Parathyroid adenoma (tissue), 2 donors: ENCODE results near the gene GRM1.

Experiments
- H2AFZ ChIP-seq: fragments of 300-600 bp; sonication (generic); one replicate; pipeline ENCODE4 v1.7.0; 2017; ENCODE audit warnings: antibody characterized with exemption, mild to moderate bottlenecking
- H3K27ac ChIP-seq: fragments of 300-600 bp; sonication (generic); one replicate; pipeline ENCODE4 v1.7.0; 2017
- H3K27me3 ChIP-seq: fragments of 300-600 bp; sonication (generic); one replicate; pipeline ENCODE4 v1.7.0; 2017; ENCODE audit warnings: low read length; ENCODE audit not compliant: control insufficient read depth, insufficient read depth
- H3K36me3 ChIP-seq: fragments of 300-600 bp; sonication (generic); one replicate; pipeline ENCODE4 v1.7.0; 2017; ENCODE audit warnings: low read length; ENCODE audit not compliant: control insufficient read depth, insufficient read depth
- H3K4me1 ChIP-seq: fragments of 300-600 bp; sonication (generic); one replicate; pipeline ENCODE4 v1.7.0; 2017; ENCODE audit warnings: control low read depth
- H3K4me2 ChIP-seq: fragments of 300-600 bp; sonication (generic); one replicate; pipeline ENCODE4 v1.7.0; 2017; ENCODE audit warnings: low read length
- H3K4me3 ChIP-seq: fragments of 300-600 bp; sonication (generic); one replicate; pipeline ENCODE4 v1.7.0; 2017; ENCODE audit warnings: low read depth, low read length
- H3K79me2 ChIP-seq: fragments of 300-600 bp; sonication (generic); one replicate; pipeline ENCODE4 v1.7.0; 2017; ENCODE audit warnings: control low read depth
- H3K9ac ChIP-seq: fragments of 300-600 bp; sonication (generic); one replicate; pipeline ENCODE4 v1.7.0; 2017; ENCODE audit warnings: mild to moderate bottlenecking
- H3K9me3 ChIP-seq: fragments of 300-600 bp; sonication (generic); one replicate; pipeline ENCODE4 v1.7.0; 2017; ENCODE audit warnings: low read length; ENCODE audit not compliant: control insufficient read depth
- CTCF ChIP-seq: fragments of 300-600 bp; sonication (generic); IDR thresholded peaks from one replicate; pipeline ENCODE4 v1.7.0; 2017; ENCODE audit warnings: antibody characterized with exemption, mild to moderate bottlenecking
- donor health status: primary hyperparathyroidism.

Gene GRM1

GRCh38 chr6:146445233-146445632, 416.4 kb downstream of the GRM1 start:
- Histone ChIP-seq H2AFZ (no peak overlapping the region), H3K36me3 (no peaks in the 10 kb centered on the region), H3K9me3 (no peaks in the 10 kb centered on the region), H3K27ac (no peak overlapping the region), H3K27me3 (no peaks in the 10 kb centered on the region), H3K4me1 (no peaks in the 10 kb centered on the region), H3K79me2 (no peaks in the 10 kb centered on the region), H3K4me2 (no peak overlapping the region), H3K4me3 (no peak overlapping the region), H3K9ac (no peak overlapping the region)
- TF ChIP-seq CTCF = no peak

GRCh38 chr6:146456886-146457285, 428.0 kb downstream of the GRM1 start:
- no peaks in the 10 kb centered on the region for H3K27me3 ChIP-seq
- no peaks in the 10 kb centered on the region for H3K4me1 ChIP-seq
- no peak overlapping the region for H3K4me3 ChIP-seq
- no peak overlapping the region for H3K9ac ChIP-seq
- H3K27ac ChIP-seq = no peak overlapping the region
- no peak for TF ChIP-seq CTCF
- H3K36me3 ChIP-seq = peaks cover 4% of the 10 kb centered on the region
- H3K9me3 ChIP-seq = peaks cover 3% of the 10 kb centered on the region
- no peak overlapping the region for H2AFZ ChIP-seq
- no peak overlapping the region for H3K4me2 ChIP-seq
- no peaks in the 10 kb centered on the region for H3K79me2 ChIP-seq

GRCh38 chr6:146460941-146461340, 432.1 kb downstream of the GRM1 start:
- no peak for TF ChIP-seq CTCF
- Histone ChIP-seq H3K9me3 (peaks cover 3% of the 10 kb centered on the region), H3K4me1 (no peaks in the 10 kb centered on the region)

GRCh38 chr6:146470091-146470770, 441.4 kb downstream of the GRM1 start:
- Histone ChIP-seq H3K27ac (no peak overlapping the region), H3K4me1 (no peaks in the 10 kb centered on the region), H3K4me2 (no peak overlapping the region), H2AFZ (no peak overlapping the region), H3K9me3 (no peaks in the 10 kb centered on the region), H3K27me3 (no peaks in the 10 kb centered on the region), H3K9ac (no peak overlapping the region), H3K36me3 (no peaks in the 10 kb centered on the region), H3K79me2 (no peaks in the 10 kb centered on the region), H3K4me3 (no peak overlapping the region)
- TF ChIP-seq CTCF = no peak

More at GRCh38 chr6:146460941-146461340, 432.1 kb downstream of the GRM1 start:
- Histone ChIP-seq H3K27ac (no peak overlapping the region), H3K9ac (no peak overlapping the region), H2AFZ (no peak overlapping the region), H3K27me3 (no peaks in the 10 kb centered on the region), H3K79me2 (no peaks in the 10 kb centered on the region), H3K4me2 (no peak overlapping the region), H3K36me3 (peaks cover 4% of the 10 kb centered on the region), H3K4me3 (no peak overlapping the region)

GRCh38 chr6:146472918-146473317, 444.1 kb downstream of the GRM1 start:
- TF ChIP-seq CTCF = no peak

More at GRCh38 chr6:146472918-146473317, 444.1 kb downstream of the GRM1 start:
- Histone ChIP-seq H3K27me3 (no peaks in the 10 kb centered on the region), H3K4me3 (no peak overlapping the region), H3K4me2 (no peak overlapping the region), H3K27ac (no peak overlapping the region), H3K36me3 (no peaks in the 10 kb centered on the region), H3K9me3 (no peaks in the 10 kb centered on the region), H3K4me1 (no peaks in the 10 kb centered on the region), H3K79me2 (no peaks in the 10 kb centered on the region), H2AFZ (no peak overlapping the region), H3K9ac (no peak overlapping the region)
